CD8-positive, alpha-beta memory T cell (primary cell): ENCODE measurements around the gene RALGPS2. TPM values are rescaled to one million over a fixed set of nuclear protein-coding genes. Genes with fewer than 3 reads are reported as not detected.

Source experiments
- CTCF ChIA-PET: fragments of 350-600 bp; sonication (Branson Sonifier 250); formaldehyde crosslinking; loops from one replicate; lab custom pipeline; 2021; ENCODE audit warnings: antibody characterized with exemption; lab: Charles Lee
- POLR2A ChIA-PET: fragments of 350-600 bp; sonication (Branson Sonifier 250); formaldehyde crosslinking; loops from one replicate; lab custom pipeline; 2021; ENCODE audit warnings: antibody characterized with exemption; lab: Charles Lee
- DNase-seq, 5 donors: peaks; one replicate each; pipeline versions ENCODE4 v3.0.0 to v3.0.0-alpha.2; 2020 to 2022; ENCODE audit warnings: mixed read lengths in 1 of 5
- H3K27ac ChIP-seq: one replicate; pipeline ENCODE4 v1.7.0; 2013; ENCODE audit warnings: low read depth, mild to moderate bottlenecking, low read length, moderate library complexity
- H3K27me3 ChIP-seq: 2 replicates; pipeline ENCODE4 v1.7.0; 2013; ENCODE audit warnings: low read length, mild to moderate bottlenecking; ENCODE audit not compliant: insufficient read depth, poor library complexity, severe bottlenecking
- H3K36me3 ChIP-seq: 2 replicates; pipeline ENCODE4 v1.7.0; 2013; ENCODE audit warnings: mild to moderate bottlenecking, low read length, moderate library complexity; ENCODE audit not compliant: insufficient read depth
- H3K4me1 ChIP-seq: 2 replicates; pipeline ENCODE4 v1.7.0; 2013; ENCODE audit warnings: mild to moderate bottlenecking, low read length, moderate library complexity; ENCODE audit not compliant: insufficient read depth
- H3K4me3 ChIP-seq: 2 replicates; pipeline ENCODE4 v1.7.0; 2013; ENCODE audit warnings: mild to moderate bottlenecking, low read length
- H3K9me3 ChIP-seq: 2 replicates; pipeline ENCODE4 v1.7.0; 2013; ENCODE audit warnings: mild to moderate bottlenecking, low read length
- H3K27ac Mint-ChIP-seq, 8 donors: one replicate each; pipeline ENCODE4 v1.8.0; 2020 to 2021; ENCODE audit warnings: mixed read lengths in 8 of 8, mild to moderate bottlenecking in 6 of 8, inconsistent platforms in 3 of 8, moderate library complexity in 3 of 8
- H3K27me3 Mint-ChIP-seq, 2 donors: one replicate each; pipeline ENCODE4 v1.8.0; 2020 to 2021; ENCODE audit warnings: mixed read lengths in 2 of 2, mild to moderate bottlenecking in 1 of 2, moderate library complexity in 1 of 2
- H3K36me3 Mint-ChIP-seq, 3 donors: one replicate each; pipeline ENCODE4 v1.8.0; 2020 to 2021; ENCODE audit warnings: mixed read lengths in 3 of 3, inconsistent platforms in 1 of 3, mild to moderate bottlenecking in 1 of 3
- H3K4me1 Mint-ChIP-seq, 3 donors: one replicate each; pipeline ENCODE4 v1.8.0; 2020 to 2021; ENCODE audit warnings: mixed read lengths in 3 of 3, inconsistent platforms in 1 of 3, mild to moderate bottlenecking in 1 of 3
- H3K4me3 Mint-ChIP-seq, 7 donors: one replicate each; pipeline ENCODE4 v1.8.0; 2020 to 2021; ENCODE audit warnings: mixed read lengths in 7 of 7, mild to moderate bottlenecking in 6 of 7, moderate library complexity in 4 of 7, inconsistent platforms in 2 of 7
- H3K9me3 Mint-ChIP-seq, 5 donors: one replicate each; pipeline ENCODE4 v1.8.0; 2020 to 2022; ENCODE audit warnings: mixed read lengths in 5 of 5, mild to moderate bottlenecking in 3 of 5, moderate library complexity in 2 of 5, inconsistent platforms in 1 of 5
- polyA plus RNA-seq: library from polyadenylated mRNA; unstranded; fragments of 300-500 nt; fragmentation: Illumina TruSeq; gene quantifications from one replicate; pipeline ENCODE4 v1.2.3, GENCODE V29; 2021
- total RNA-seq, 2 experiments: library from RNA; stranded (reverse); gene quantifications; one replicate each; pipeline ENCODE4 v1.2.3, GENCODE V29; 2021

Gene RALGPS2
- total and polyA plus RNA-seq, 3 experiments from 2014 or later: 1.8 to 4.1 (median 2.1) TPM

DNA sequence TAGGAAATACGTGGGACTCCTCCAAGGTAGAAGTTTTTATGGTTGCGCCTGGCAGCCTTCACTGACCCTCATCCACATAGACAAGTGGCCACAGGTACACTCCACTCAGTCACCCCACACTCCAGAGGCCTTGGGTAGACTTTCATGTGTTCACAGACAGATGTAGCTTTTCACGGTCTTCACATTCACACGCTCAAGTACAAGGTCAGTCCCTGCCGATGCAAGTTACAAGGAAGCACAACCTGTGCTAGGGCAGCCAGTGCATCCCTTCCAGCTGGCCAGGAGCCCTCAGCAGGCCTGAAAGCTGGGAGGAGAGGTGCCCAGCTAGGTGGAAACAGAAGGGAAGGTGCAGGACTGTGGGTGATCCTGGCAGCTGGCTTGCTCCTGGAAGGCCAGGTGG is 245.1 kb downstream of the RALGPS2 start:
- Mint-ChIP-seq H3K36me3 (peaks cover 0 to 11% (median 3%) of the 10 kb centered on the region in 3 donors), H3K9me3 (peaks cover 0 to 4% (median 0%) of the 10 kb centered on the region in 5 donors), H3K27ac (no peak overlapping the region), H3K4me3 (no peak overlapping the region), H3K27me3 (peaks cover 14 to 43% of the 10 kb centered on the region in 2 donors), H3K4me1 (peaks cover 7 to 16% (median 10%) of the 10 kb centered on the region in 3 donors)
- H3K4me3 ChIP-seq: no peak overlapping the region
- H3K9me3 ChIP-seq: no peaks in the 10 kb centered on the region
- ChIA-PET POLR2A (no interaction called here), CTCF (no interaction called here)
- H3K27ac ChIP-seq: no peak overlapping the region
- H3K36me3 ChIP-seq: no peaks in the 10 kb centered on the region
- H3K27me3 ChIP-seq: no peaks in the 10 kb centered on the region
- H3K4me1 ChIP-seq: no peaks in the 10 kb centered on the region
- DNase-seq: no peak

Other genes starting within 250 kb of the RALGPS2 start
- gene CLEC20A, start 228.3 kb upstream of the RALGPS2 start, total RNA-seq: not detected
- gene CLEC20A, start 228.3 kb upstream of the RALGPS2 start, polyA plus RNA-seq: not detected
- not detected for gene TEX35, start 212.1 kb upstream of the RALGPS2 start, total RNA-seq
- gene TEX35, start 212.1 kb upstream of the RALGPS2 start, polyA plus RNA-seq: not detected
- not detected for gene ANGPTL1, start 145.8 kb downstream of the RALGPS2 start, total RNA-seq
- gene ANGPTL1, start 145.8 kb downstream of the RALGPS2 start, polyA plus RNA-seq: not detected